Upper lobe of left lung (tissue), 4 donors: ENCODE data around the gene SPRING1.

Experiments used
- EP300 ChIP-seq, 4 donors: sonication (generic); formaldehyde crosslinking; IDR thresholded peaks; one replicate each; pipeline ENCODE4 v1.5.1; 2017; ENCODE audit warnings: antibody characterized with exemption in 4 of 4, control low read depth in 2 of 4
- TF ChIP-seq, protein P1 (sequence below), 6 experiments: fragments of 450-650 bp in 4 of 6; fragments of 200-600 bp in 2 of 6; sonication (generic) in 2 of 6; IDR thresholded peaks; one replicate each; pipeline ENCODE4 v1.5.1; 2016 to 2019; ENCODE audit warnings: antibody characterized with exemption in 6 of 6

DNA sequence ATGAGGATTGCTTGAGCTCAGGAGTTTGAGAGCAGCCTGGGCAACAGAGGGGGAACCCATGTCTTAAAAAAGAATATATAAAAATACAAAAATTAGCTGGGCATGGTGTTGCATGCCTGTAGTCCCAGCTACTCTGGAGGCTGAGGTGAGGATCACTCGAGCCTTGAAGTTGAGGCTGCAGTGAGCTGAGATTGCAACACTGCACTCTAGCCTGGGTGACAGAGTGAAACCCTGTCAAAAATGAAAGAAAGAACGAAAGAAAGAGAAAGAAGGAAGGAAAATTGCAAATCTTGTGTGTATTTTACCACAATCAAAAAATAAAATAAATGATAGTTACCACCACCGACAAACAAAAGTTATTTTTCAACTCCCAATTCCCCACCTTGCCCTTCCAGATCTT, 45.3 kb downstream of the SPRING1 start:
- no peak for TF ChIP-seq EP300 (IDR thresholded peaks at IDR 0.05)
- TF ChIP-seq, protein P1, sequence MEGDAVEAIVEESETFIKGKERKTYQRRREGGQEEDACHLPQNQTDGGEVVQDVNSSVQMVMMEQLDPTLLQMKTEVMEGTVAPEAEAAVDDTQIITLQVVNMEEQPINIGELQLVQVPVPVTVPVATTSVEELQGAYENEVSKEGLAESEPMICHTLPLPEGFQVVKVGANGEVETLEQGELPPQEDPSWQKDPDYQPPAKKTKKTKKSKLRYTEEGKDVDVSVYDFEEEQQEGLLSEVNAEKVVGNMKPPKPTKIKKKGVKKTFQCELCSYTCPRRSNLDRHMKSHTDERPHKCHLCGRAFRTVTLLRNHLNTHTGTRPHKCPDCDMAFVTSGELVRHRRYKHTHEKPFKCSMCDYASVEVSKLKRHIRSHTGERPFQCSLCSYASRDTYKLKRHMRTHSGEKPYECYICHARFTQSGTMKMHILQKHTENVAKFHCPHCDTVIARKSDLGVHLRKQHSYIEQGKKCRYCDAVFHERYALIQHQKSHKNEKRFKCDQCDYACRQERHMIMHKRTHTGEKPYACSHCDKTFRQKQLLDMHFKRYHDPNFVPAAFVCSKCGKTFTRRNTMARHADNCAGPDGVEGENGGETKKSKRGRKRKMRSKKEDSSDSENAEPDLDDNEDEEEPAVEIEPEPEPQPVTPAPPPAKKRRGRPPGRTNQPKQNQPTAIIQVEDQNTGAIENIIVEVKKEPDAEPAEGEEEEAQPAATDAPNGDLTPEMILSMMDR (IDR thresholded peaks at IDR 0.05) = no peak
